HG02840 (cell line): ENCODE results near the gene ANKS1B.

Source experiments
- ATAC-seq: cut with Tn5 transposase; IDR thresholded peaks from one replicate; pipeline ENCODE4 v1.9.1; 2021; ENCODE audit warnings: mild to moderate bottlenecking, moderate library complexity, moderate number of reproducible peaks; ENCODE audit not compliant: unreplicated experiment, low FRiP score

Gene ANKS1B

DNA sequence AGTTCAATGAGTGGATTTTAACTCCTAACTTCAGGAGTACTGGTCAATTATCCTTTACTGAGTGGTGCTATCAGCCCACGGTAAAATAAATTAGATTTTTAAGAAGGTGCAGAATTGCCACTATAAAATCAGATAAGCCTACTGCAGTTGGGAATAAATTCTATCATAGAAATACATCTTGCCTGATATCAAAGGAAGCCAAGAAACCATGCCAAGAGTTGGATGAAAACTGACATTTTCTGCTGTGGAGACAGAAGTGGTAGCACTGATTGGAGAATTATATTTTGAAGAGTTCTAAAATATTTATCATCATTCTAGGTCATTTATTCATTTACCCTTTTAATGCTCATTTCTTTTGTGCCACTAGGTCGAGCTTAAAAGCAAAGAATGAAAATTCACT, 874.5 kb downstream of the ANKS1B start:
- ATAC-seq, result no peak

DNA sequence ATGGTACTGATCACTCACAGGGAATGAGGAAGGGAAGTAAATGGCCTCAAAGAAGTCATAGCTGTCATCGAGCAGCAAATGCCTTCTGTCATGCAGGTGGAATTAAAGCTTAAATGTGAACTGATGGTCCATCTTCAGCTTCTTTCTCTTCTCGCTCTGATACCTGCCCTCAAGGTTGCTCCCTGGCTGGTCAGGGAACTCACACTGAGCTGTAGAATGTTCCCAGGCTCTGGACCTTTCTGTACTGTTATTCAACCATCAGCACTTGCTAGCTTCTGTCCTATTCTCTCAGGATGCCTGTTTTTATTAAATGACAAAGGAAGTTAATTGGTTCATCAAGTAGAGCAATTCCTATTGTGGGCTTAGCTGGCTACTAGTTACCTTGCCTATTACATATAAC, 875.8 kb downstream of the ANKS1B start:
- ATAC-seq, result no peak

DNA sequence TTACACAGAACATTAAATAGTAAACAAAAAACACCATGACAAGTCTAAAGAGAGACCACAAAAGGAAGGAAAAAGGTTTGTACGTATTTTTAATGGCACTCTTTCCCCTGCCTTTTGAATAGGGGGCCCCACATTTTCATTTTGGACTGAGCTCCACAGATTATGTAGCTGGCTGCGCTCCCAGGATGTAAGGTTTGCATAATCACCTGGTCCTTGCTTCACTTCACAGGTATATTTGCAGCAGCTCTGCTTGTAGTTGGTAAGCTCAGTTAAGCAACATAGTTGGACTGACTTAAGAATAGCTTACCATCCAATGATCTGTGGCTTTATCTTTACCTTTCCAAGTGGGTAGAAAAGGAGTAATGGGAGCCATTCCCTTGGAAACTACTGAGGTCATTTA, 885.0 kb downstream of the ANKS1B start:
- no peak for ATAC-seq

DNA sequence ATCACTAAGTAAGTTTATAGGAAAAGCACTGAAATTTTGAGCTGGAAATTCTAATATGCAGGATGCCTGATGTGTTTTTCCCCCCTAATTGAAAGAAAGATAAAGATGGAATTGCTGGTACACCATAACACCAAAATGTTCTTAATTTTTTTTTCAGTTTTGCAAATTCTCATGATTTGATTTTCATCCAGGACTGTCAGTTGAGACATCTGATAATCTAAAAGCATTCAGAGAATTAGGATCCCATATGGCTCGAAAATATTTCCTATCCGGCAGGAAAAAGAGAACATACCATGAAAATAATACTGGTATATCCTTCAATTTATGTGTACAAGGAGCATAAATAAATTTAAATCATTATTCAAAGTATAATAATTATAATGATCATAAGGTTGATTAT, 887.6 kb downstream of the ANKS1B start:
- no peak for ATAC-seq

DNA sequence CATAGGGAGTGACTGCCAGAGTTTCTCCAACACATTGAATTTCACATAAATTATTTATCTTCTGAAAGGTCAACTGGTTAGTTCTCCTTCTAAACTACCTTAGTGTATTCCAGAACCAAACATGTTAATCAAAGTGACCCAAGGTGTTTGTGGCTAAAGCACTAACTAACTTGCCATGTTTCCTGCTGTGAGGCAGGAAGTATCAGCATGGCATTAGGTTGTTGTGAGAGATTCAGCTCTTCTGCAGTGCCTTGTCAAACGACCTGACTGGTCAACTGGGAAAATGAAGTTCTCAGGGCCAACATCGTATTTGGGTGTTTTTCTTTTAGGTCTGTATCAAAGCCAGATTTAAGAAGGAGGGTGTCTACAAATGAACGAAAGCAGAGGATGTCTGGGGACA, 891.6 kb downstream of the ANKS1B start:
- no peak for ATAC-seq

DNA sequence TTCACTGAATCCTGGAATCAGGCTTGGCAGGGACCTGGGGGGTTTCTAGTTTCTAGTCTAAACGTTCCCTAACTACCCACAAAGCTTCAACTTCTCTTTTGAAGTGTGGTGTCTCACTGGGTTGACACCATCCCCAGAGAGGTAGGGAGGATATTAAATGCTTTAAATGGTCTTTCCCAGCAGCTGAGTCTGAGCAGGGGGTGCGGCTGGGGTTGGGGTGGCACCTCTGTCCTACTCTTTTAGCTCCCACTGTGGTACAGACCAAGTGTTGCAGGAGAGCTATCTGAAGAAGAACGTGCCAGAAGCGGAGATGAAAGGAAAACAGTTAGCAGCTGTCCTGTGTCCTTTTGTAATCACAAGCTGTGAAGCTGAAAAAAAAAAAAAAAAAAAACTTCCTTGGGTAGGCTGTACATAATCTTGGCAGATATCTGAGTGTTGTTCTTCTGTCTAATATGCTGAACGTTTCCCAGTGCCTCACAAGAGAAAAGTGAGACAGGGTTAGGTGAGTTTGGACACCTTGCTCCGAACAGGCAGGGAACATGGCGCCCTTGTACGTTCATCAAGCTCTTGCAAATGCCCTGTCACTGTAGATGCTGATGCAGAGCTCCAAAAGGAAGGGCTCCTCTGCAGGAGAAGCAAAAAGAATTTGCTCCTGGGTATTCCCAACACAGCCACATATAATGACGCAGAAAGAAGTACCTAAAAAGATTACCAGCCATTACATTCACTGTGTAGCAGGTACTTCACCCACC, 892.5 kb downstream of the ANKS1B start:
- ATAC-seq, result no peak

DNA sequence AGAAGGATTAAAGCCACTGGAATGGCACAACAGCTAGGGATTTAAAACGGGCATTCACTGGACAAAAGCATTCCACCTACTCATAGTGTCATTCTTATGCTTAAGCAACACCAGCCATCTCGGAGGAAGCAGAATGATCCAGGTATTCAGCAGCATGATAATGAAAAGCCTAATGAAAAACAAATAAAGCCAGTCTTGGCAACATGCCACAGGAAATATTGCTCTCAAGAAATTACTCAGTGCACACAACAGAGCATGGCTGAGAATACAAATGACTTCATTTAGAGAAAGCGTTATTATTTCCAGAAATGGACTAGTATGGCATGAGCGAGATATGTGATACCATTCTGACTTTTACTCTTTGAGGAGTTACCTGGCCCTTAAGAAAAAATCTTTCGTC, 897.5 kb downstream of the ANKS1B start:
- ATAC-seq, result no peak

DNA sequence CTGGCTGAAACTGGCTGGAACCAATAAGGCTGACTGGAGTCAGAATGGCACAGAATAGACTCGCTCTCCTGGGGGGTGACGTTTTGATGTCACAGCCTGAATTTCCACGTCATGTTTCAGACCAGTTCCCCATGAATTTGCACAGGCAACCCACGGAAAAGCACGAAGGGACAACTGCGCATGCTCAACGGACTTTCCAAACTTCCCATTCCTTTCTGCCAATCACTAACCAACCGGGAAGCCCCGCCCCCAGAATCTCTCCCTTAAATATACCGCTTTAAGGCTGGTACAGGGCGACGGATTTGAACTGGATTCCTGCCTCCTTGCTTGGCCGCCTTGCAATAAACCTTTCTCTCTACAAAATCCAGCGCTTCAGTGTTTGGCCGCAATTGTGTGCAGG, 904.9 kb downstream of the ANKS1B start:
- ATAC-seq, result no peak

DNA sequence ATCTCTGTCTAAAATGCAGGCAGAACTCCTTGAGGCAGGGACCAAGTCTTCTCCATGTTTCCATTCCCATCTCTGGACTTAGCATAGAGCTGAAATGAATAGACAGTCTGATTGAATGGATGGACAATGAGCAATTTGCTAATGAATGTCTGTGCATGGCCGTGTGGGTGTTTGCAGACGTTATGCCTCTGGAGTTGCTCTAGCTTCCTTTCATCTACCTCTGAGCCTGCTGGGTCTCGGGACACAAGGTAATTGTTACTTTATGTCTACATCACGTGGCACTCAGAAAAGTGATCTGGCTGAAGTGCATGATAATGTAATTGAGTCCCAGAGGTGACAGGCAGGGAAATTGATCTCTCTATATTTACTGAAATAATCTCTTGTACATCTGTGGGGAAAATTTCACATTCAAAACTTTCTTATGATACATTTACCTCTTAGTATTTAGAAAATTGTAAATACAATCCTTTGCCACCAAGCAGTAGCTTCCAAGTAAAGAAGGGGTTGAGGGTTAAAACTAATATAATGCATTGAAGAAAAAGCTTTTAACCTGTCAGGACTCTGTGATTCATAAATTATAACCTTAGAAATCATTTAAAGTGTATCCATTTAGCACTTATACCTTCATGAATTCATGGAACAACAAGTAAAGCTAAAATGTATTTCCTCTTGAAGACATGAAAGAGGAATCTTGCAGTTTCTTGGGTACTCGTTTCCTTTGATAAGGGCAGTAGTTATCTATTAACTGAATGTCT, 915.6 kb downstream of the ANKS1B start:
- ATAC-seq, result no peak

DNA sequence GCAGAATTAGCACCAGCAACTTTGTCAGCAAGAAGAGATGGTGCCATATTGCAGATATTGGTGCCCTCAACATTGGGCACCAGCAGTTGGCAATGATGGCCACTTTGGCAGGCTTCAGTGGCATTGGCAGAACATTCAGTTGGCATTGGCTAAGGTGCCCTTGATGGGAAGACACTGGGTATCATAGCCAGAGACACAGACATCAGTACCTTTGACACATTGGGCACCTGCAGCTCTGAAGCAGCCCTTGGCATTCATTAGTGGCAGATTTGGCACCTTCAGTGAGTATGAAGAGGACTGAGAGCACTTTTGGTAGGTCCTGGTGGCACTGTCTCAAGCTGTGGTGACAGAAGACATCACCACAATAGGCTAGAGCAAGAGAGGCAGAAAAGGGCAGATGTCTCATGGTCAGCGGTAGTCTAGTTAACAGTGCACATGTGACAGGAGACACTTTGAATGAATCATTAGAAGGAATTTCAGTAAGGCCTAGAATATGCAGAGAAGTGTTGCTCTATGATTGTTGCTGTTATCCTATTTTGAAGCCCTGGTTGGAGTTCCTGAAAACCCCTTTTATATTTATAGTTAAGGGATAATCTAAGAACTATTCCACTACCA, 917.5 kb downstream of the ANKS1B start:
- no peak for ATAC-seq

DNA sequence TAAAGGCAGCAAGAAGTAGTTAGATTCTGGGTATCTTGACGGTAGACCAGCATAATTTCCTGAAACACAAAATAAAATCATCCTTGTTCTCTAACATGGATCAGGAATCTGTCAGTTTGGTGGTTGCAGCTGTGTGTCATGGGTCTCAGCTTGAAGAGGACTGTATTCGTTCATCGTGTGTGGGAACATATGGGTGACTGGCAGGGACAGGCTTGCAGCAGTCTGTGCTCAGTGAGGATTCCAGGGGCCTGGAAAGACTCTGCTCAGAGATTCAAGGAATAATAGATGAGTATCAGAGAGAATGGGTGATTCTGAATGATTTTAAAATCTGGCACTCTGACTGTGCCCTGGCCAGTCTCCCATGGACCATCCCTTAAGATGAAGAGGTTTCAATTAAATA, 918.0 kb downstream of the ANKS1B start:
- ATAC-seq, result no peak

DNA sequence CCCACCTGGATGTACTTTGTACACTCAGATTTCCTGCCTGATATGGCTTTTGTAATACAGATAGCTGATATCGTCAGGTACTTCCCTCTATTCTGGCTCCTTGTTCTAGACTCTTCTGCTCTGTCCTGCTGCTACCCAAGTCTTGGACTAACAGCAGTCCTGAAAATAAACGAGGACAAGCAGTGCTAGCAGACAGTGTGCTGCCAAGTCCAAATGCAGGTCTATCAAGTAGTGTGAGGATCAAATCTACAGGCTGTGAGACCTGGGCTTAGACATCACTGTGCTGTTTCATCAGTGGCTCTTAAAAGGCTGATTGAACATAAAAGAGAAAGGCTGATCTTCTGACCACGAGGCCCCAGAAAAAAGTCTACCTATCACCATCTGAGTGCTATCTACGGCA, 921.6 kb downstream of the ANKS1B start:
- ATAC-seq, result no peak

DNA sequence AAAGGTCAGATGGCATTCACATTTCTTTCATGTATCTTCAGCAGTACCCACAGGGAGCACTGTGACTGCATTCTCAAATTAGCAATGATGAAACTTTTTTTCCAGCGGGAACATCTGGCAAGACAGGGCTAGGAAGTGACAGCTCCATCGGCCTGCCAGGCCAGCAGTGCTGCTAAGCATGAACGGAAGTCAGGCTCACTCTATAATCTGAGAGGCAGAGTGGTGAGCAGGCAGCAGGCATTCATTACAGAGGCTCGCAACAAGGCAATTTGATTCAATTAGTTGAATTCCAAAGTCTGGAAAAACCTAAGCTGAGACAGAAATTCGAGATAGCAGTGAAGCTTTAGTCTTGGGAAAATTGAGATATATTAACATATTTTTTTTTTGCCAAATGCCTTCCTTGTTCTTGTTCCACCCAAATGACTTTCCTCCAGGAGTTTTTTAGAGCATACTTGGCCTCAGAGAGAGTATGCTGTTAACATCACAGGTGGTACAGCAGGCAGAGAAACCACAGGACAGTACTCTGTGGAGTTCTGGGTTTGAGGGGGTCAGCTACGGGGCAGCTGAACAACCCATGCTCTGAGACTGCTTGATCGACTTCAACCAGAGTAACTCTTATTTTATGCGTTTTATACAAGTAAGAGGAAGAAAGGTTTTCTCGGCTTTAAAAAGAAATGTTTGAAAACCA, 924.8 kb downstream of the ANKS1B start:
- ATAC-seq, result no peak

DNA sequence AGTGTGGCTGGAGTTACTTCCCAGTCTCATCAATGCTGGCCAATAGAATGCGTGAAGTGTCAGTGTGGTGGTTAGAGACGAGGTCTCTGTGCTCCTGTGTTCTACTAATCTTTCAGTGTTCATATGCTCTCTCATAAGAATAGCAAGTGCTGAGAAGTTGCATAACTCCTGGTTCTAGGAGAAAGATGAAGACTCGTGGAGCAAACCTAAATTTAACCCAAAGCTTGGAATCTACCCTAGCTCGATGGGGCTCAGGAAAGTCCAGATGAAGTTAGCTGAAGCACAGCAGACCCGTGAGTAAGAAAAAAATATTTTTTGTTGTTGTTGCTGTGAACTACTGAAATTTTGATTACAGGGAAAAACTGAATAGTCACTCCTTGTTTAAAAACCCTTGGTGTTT, 927.1 kb downstream of the ANKS1B start:
- ATAC-seq, result no peak

DNA sequence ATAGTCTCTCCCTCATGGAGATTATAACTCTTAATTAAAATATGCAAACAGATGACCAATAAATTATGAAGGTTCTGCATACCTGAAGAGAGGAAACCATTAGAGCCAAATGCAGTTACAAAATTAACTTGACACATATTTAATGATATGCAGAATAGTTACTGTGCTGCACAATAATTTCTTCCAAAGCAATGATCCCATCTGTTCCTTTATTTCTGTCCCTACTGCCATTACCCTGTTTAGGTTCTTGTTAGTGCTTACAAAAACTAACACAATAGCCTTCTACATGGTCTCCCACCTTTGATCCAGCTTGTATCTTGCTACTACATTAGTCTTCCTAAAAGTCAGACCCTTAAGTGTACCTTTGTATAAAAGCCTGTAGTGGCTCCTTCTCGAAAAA, 928.5 kb downstream of the ANKS1B start:
- no peak for ATAC-seq

DNA sequence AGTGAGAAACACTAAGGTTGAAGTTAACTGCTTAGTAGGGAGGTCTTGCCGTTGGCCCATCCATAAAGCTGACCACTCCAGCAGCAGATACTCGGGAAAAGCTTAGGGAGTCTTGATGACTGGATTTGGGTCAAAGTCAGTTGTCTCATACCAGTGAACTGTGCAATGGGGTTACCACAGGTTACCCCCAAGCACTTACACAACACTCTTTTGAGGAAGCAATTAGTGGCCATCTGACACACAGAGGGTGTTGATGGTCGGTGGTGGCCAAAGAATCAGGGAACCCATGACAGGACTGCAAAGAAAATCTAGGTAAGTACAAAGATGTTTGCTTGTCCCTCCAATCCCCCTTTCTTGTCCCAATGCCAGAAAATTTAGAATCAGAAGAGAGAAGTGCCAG, 929.4 kb downstream of the ANKS1B start:
- ATAC-seq, result no peak

DNA sequence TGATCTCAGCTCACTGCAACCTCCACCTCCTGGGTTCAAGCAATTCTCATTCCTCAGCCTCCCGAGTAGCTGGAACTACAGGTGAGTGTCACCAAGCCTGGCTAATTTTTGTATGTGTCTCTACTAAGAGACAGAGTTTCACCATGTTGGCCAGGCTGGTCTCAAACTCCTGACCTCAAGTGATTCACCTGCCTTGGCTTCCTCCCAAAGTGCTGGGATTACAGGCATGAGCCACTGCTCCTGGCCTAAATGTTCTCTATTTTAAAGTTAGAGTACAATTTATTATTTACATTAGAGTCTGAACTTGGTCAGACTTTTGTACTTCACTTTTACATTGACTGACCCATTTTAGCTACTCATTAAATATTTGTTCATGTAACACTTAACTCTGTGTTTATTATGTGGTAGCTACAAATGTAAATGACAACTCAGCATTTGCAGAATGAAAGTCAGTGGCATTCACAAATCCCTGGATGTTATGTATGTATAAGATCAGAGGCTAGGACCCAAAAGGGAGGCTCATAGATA, 930.1 kb downstream of the ANKS1B start:
- ATAC-seq, result no peak

DNA sequence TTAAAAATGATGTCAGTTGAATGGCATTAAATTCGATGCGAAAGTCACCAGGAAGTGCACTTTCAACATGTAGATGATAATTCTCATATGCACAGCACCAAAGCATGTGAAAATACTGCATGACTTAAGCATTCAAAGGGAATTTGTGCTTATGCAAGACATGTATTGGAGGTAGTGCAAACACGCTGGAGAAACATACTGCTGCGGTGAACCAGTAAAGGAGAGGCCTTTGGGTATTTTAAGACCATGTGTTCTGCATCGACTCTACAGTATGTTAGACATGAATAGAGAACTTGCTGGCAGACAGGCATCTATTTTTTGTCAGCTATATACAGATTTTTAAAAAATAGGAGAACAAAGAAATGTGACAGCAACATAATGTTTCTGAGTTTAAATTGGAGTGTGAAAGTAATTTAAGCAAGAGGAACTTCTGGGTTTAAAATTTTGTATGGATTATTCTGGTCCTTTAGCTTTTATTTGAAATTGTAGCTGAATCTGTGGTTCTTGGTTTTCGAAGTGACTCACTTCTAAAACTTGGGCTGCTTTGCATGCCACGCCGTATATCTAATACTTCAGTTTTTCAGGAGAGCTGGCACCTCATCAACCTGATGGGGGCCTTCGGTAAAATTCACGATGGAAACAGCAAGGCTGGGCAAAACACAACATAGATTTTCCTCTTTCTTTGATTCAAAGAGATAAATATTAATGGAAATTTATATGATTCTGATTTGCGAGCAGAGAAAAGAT, 930.9 kb downstream of the ANKS1B start:
- no peak for ATAC-seq

DNA sequence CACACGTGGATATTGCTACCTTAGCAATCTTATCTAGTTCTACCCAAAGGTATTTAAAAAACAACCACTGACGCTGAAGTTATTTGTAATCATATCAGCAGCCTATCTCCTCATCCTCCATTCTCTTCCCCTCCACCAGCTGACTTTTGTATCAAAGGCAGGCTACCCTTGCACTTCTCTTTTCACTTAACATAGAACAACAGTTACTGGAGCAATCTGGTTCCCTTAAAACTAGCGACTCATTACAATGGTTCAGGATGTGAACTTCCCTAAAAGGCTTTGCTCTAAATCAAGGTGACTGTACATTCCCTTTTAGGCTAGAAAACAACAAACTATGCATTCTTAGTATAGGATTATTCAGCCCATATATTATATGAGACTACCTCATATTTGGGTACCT, 935.0 kb downstream of the ANKS1B start:
- ATAC-seq, result no peak

DNA sequence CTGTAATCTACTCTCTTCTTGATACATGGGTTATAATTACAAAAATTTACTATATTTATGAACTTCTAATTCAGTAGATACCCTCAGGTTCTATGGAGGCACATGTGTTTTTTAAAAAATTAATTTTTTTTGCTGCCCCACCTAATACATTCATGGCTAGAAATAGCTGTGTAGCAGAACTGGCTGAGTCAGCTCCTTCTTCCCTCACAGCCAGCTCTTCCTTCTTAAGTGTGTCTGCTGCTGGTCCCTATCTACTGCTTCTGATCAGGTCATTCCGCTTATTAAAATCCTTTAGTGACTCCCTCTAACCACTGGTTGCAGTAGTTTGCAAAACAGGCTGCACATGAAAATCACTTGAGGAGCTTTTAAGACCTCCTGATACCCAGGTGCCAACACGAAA, 939.6 kb downstream of the ANKS1B start:
- no peak for ATAC-seq
